PC-9 (cell line): ENCODE data around the gene RPTOR. TPM values are rescaled to one million over a fixed set of nuclear protein-coding genes. Genes with fewer than 3 reads are reported as not detected.

Experiments used
- BruUV-seq: library from RNA; stranded (reverse); fragments of 400-500 nt; replicated peaks from 2 replicates; lab custom pipeline; 2021; lab: Mats Ljungman, UMichigan
- CTCF ChIA-PET: fragments of 300-600 bp; sonication (Branson Sonifier 250); formaldehyde crosslinking; loops from one replicate; lab custom pipeline; 2022; ENCODE audit warnings: antibody characterized with exemption; lab: Charles Lee
- POLR2A ChIA-PET: fragments of 300-600 bp; sonication (Branson Sonifier 250); formaldehyde crosslinking; loops from one replicate; lab custom pipeline; 2022; ENCODE audit warnings: antibody characterized with exemption; ENCODE audit not compliant: unreplicated experiment; lab: Charles Lee
- DNase-seq, 2 experiments: peaks; one replicate each; pipeline versions ENCODE4 v3.0.0 to v3.0.0-alpha.2; 2015 to 2022; ENCODE audit warnings: mixed read lengths in 1 of 2
- H2AFZ ChIP-seq: fragments of 200-600 bp; sonication (generic); 2 replicates; pipeline ENCODE4 v1.8.1; 2017; ENCODE audit warnings: antibody characterized with exemption
- H3F3A ChIP-seq: fragments of 200-600 bp; sonication (generic); 2 replicates; pipeline ENCODE4 v1.8.1; 2017; ENCODE audit warnings: antibody characterized with exemption, mild to moderate bottlenecking, low read depth; ENCODE audit not compliant: insufficient read depth
- H3K27ac ChIP-seq: fragments of 200-600 bp; sonication (generic); 2 replicates; pipeline ENCODE4 v1.6.1; 2016; ENCODE audit warnings: mixed run types
- H3K27me3 ChIP-seq: fragments of 200-600 bp; sonication (generic); 2 replicates; pipeline ENCODE4 v1.6.1; 2016; ENCODE audit warnings: low read depth, mixed run types; ENCODE audit not compliant: insufficient read depth
- H3K36me3 ChIP-seq: fragments of 200-600 bp; sonication (generic); 2 replicates; pipeline ENCODE4 v1.6.1; 2016; ENCODE audit warnings: low read depth, mixed run types
- H3K4me1 ChIP-seq: fragments of 200-600 bp; sonication (generic); replicated peaks from 2 replicates; pipeline ENCODE4 v1.6.1; 2016; ENCODE audit warnings: mixed run types; ENCODE audit not compliant: insufficient read depth
- H3K4me2 ChIP-seq: fragments of 200-600 bp; sonication (generic); 2 replicates; pipeline ENCODE4 v1.6.1; 2017; ENCODE audit warnings: mixed run types
- H3K4me3 ChIP-seq: fragments of 200-600 bp; sonication (generic); 2 replicates; pipeline ENCODE4 v1.6.1; 2016; ENCODE audit warnings: mixed run types
- H3K79me2 ChIP-seq: fragments of 200-600 bp; sonication (generic); 2 replicates; pipeline ENCODE4 v1.6.1; 2017; ENCODE audit warnings: low read depth, mixed run types
- H3K9me2 ChIP-seq: fragments of 200-600 bp; sonication (generic); 2 replicates; pipeline ENCODE4 v1.8.1; 2017; ENCODE audit warnings: mild to moderate bottlenecking; ENCODE audit not compliant: insufficient read depth
- H3K9me3 ChIP-seq: fragments of 200-600 bp; sonication (generic); 2 replicates; pipeline ENCODE4 v1.8.1; 2016; ENCODE audit warnings: low read depth; ENCODE audit not compliant: insufficient read depth
- H4K20me1 ChIP-seq: fragments of 200-600 bp; sonication (generic); 2 replicates; pipeline ENCODE4 v1.8.1; 2017; ENCODE audit not compliant: insufficient read depth
- CTCF ChIP-seq: fragments of 200-600 bp; sonication (generic); conservative IDR thresholded peaks from 2 replicates; pipeline ENCODE4 v1.6.1; 2017; ENCODE audit warnings: mixed run types, antibody characterized with exemption, mild to moderate bottlenecking, moderate library complexity
- EZH2 ChIP-seq: fragments of 200-600 bp; sonication (generic); IDR thresholded peaks from 2 replicates; pipeline ENCODE4 v1.8.0; 2017; ENCODE audit warnings: antibody characterized with exemption, low read depth
- intact Hi-C: fragments of 100-400 bp; cut with micrococcal nuclease; formaldehyde crosslinking; loops from one replicate; pipeline ENCODE4 v1.10.0; 2022; ENCODE audit not compliant: unreplicated experiment
- total RNA-seq: library from RNA; stranded (reverse); gene quantifications from 2 replicates; pipeline ENCODE4 v1.2.3, GENCODE V29; 2021

The RPTOR gene
- total RNA-seq, 1 experiment from 2014 or later, result 50.8 TPM

DNA sequence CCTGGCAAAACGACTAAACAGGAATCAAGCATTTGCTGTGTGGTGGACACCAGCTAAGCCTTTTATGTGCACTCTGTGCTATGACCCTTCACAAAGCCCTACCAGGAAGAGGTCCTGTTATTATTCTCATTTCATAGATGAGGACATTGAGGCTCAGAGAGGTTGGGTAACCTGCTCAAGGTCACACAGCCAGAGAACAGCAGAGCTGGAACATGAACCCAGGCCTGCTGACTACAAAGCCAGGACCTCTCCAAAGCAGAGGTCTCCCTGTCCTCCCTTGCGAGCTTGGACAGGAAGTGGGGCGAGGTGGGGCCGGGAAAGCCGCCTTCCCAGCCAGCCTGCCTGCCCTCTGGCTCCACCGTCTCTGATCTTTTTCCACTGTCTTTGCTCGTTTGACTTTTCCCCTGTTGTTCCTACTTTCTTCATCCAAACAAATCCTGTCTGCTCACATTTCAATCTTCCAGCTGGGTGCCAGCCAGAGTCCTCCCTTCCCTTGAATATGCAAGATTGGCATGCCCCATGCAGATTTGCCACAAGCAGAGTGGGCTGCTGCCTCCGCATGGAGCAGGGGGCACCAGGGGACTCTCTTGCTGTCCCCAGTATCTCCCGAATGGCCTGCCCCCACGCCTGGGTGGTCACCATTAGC is 23.7 kb upstream of the RPTOR start:
- H3K9me3 ChIP-seq, result no peaks in the 10 kb centered on the region
- no peaks in the 10 kb centered on the region for H3K79me2 ChIP-seq
- DNase-seq, result no peak
- no peaks in the 10 kb centered on the region for H3F3A ChIP-seq
- H2AFZ ChIP-seq, result no peak overlapping the region
- H3K4me3 ChIP-seq, result no peak overlapping the region
- no peaks in the 10 kb centered on the region for H3K9me2 ChIP-seq
- no peaks in the 10 kb centered on the region for H3K36me3 ChIP-seq
- H3K27ac ChIP-seq, result no peak overlapping the region
- TF ChIP-seq EZH2 (no peak), CTCF (no peak)
- ChIA-PET CTCF (no interaction called here), POLR2A (no interaction called here)
- BruUV-seq, result no TSS peak
- intact Hi-C loops, result no loop called here
- no peaks in the 10 kb centered on the region for H3K4me1 ChIP-seq
- no peaks in the 10 kb centered on the region for H4K20me1 ChIP-seq
- H3K27me3 ChIP-seq, result no peaks in the 10 kb centered on the region
- H3K4me2 ChIP-seq, result no peak overlapping the region

GRCh38 chr17:80523054-80523744 is 21.4 kb upstream of the RPTOR start:
- no TSS peak for BruUV-seq
- CTCF ChIA-PET, result no interaction called here
- POLR2A ChIA-PET, result no interaction called here

More at GRCh38 chr17:80523054-80523744, 21.4 kb upstream of the RPTOR start:
- H3K27ac ChIP-seq, result no peak overlapping the region
- H3K27me3 ChIP-seq, result no peaks in the 10 kb centered on the region
- no peak for DNase-seq
- no peak overlapping the region for H3K4me3 ChIP-seq
- H4K20me1 ChIP-seq, result no peaks in the 10 kb centered on the region
- H3K9me3 ChIP-seq, result no peaks in the 10 kb centered on the region
- no peaks in the 10 kb centered on the region for H3K36me3 ChIP-seq
- H2AFZ ChIP-seq, result no peak overlapping the region
- H3K9me2 ChIP-seq, result no peaks in the 10 kb centered on the region
- no peaks in the 10 kb centered on the region for H3K4me1 ChIP-seq
- no peak overlapping the region for H3K4me2 ChIP-seq
- TF ChIP-seq CTCF (no peak), EZH2 (no peak)
- intact Hi-C loops, result no loop called here
- no peaks in the 10 kb centered on the region for H3K79me2 ChIP-seq
- H3F3A ChIP-seq, result no peaks in the 10 kb centered on the region
